Natural killer cell (primary cell): ENCODE results near the gene KHDC1. TPM values are rescaled to one million over a fixed set of nuclear protein-coding genes. Genes with fewer than 3 reads are reported as not detected.
"Not testable (repeated sequence)": the region's sequence is repeated elsewhere in the genome, so short reads cannot be mapped to it uniquely, and the experiment has no call there.

Experiments
- ATAC-seq, 3 donors: fragments of 150-1000 bp in 2 of 3; fragments of 200-7000 bp in 1 of 3; cut with Tn5 transposase; 1 replicate in 1 of 3; 2 replicates in 2 of 3; pipeline ENCODE4 v1.10.0; 2021; ENCODE audit warnings: mild to moderate bottlenecking in 2 of 3, moderate library complexity in 2 of 3
- DNase-seq, 2 donors: peaks; one replicate each; pipeline versions ENCODE4 v3.0.0 to v3.0.0-alpha.2; 2013 to 2021; ENCODE audit warnings: mixed read lengths in 1 of 2
- H3K27ac ChIP-seq: one replicate; pipeline ENCODE4 v1.5.1; 2013; ENCODE audit warnings: mild to moderate bottlenecking, low read length
- H3K27me3 ChIP-seq: one replicate; pipeline ENCODE4 v1.6.1; 2013; ENCODE audit warnings: low read length; ENCODE audit not compliant: control insufficient read depth, insufficient read depth
- H3K36me3 ChIP-seq: one replicate; pipeline ENCODE4 v1.6.1; 2013; ENCODE audit warnings: low read length; ENCODE audit not compliant: control insufficient read depth, insufficient read depth
- H3K4me1 ChIP-seq: one replicate; pipeline ENCODE4 v1.6.1; 2013; ENCODE audit warnings: low read length; ENCODE audit not compliant: control insufficient read depth, insufficient read depth
- H3K4me3 ChIP-seq: one replicate; pipeline ENCODE4 v1.5.1; 2013; ENCODE audit warnings: low read length
- H3K9me3 ChIP-seq: one replicate; pipeline ENCODE4 v1.6.1; 2013; ENCODE audit warnings: low read length; ENCODE audit not compliant: control insufficient read depth, insufficient read depth
- H3K27ac Mint-ChIP-seq, 2 donors: one replicate each; pipeline ENCODE4 v1.8.0; 2022; ENCODE audit warnings: mild to moderate bottlenecking in 2 of 2, mixed read lengths in 2 of 2, moderate library complexity in 1 of 2
- H3K27me3 Mint-ChIP-seq, 2 donors: one replicate each; pipeline ENCODE4 v1.8.0; 2022; ENCODE audit warnings: low read depth in 2 of 2, mixed read lengths in 2 of 2
- H3K36me3 Mint-ChIP-seq: one replicate; pipeline ENCODE4 v1.8.0; 2022; ENCODE audit warnings: mixed read lengths
- H3K4me1 Mint-ChIP-seq, 2 donors: one replicate each; pipeline ENCODE4 v1.8.0; 2022; ENCODE audit warnings: mixed read lengths in 2 of 2
- H3K4me3 Mint-ChIP-seq: one replicate; pipeline ENCODE4 v1.8.0; 2022; ENCODE audit warnings: mild to moderate bottlenecking, moderate library complexity, mixed read lengths
- H3K9me3 Mint-ChIP-seq, 2 donors: one replicate each; pipeline ENCODE4 v1.8.0; 2022; ENCODE audit warnings: mixed read lengths in 2 of 2
- CTCF ChIP-seq: fragments of 200-600 bp; IDR thresholded peaks from one replicate; pipeline ENCODE4 v1.8.0; 2022; ENCODE audit warnings: antibody characterized with exemption
- whole genome bisulfite sequencing: methylation state at CpG from one replicate; pipeline ENCODE4 v1.1.7; 2013; ENCODE audit warnings: missing lambda C conversion rate; ENCODE audit not compliant: insufficient coverage; 5-methylcytosine and 5-hydroxymethylcytosine counted together
- intact Hi-C: fragments of 100-400 bp; cut with micrococcal nuclease; formaldehyde crosslinking; loops from one replicate; pipeline ENCODE4 v1.14.2; 2022
- total RNA-seq, 4 donors: library from RNA; stranded (reverse); fragments of 120-200 nt in 1 of 4; gene quantifications; one replicate each; pipeline versions ENCODE4 v1.2.3 to v1.2.4, GENCODE V29; 2013 to 2022

KHDC1 gene
- total RNA-seq, 3 donors from 2014 or later (not counting 1 experiment from before 2014, with no cell fraction given): 1.8 to 4.1 (median 2.9) TPM

GRCh38 chr6:73200735-73201134 is 62.3 kb downstream of the KHDC1 start:
- Histone ChIP-seq H3K27me3 (no peaks in the 10 kb centered on the region), H3K36me3 (no peaks in the 10 kb centered on the region), H3K4me1 (no peaks in the 10 kb centered on the region), H3K9me3 (no peaks in the 10 kb centered on the region), H3K27ac (no peak overlapping the region), H3K4me3 (no peak overlapping the region)
- H3K27ac Mint-ChIP-seq: no peak overlapping the region
- H3K36me3 Mint-ChIP-seq: no peaks in the 10 kb centered on the region
- no peaks in the 10 kb centered on the region for H3K27me3 Mint-ChIP-seq
- no peaks in the 10 kb centered on the region for H3K9me3 Mint-ChIP-seq
- H3K4me1 Mint-ChIP-seq: no peaks in the 10 kb centered on the region
- DNase-seq: no peak
- no peak for TF ChIP-seq CTCF
- no peak overlapping the region for H3K4me3 Mint-ChIP-seq
- ATAC-seq: no peak
- intact Hi-C loops: no loop called here
- WGBS: 76% methylated on average over 4 of the region's 4 CpGs

GRCh38 chr6:73200247-73200646 is 62.7 kb downstream of the KHDC1 start:
- no peak for ATAC-seq

GRCh38 chr6:73194744-73195143 is 68.3 kb downstream of the KHDC1 start:
- DNase-seq: no peak
- intact Hi-C loops: no loop called here
- no peak for ATAC-seq
- Histone ChIP-seq H3K4me1 (no peaks in the 10 kb centered on the region), H3K36me3 (peaks cover 6% of the 10 kb centered on the region), H3K27ac (no peak overlapping the region), H3K9me3 (no peaks in the 10 kb centered on the region), H3K4me3 (no peak overlapping the region), H3K27me3 (no peaks in the 10 kb centered on the region)
- no peak for TF ChIP-seq CTCF
- no peaks in the 10 kb centered on the region for H3K4me1 Mint-ChIP-seq
- no peak overlapping the region for H3K27ac Mint-ChIP-seq
- no peaks in the 10 kb centered on the region for H3K36me3 Mint-ChIP-seq
- no peaks in the 10 kb centered on the region for H3K9me3 Mint-ChIP-seq
- H3K4me3 Mint-ChIP-seq: no peak overlapping the region
- no peaks in the 10 kb centered on the region for H3K27me3 Mint-ChIP-seq
- WGBS: 98% methylated on average over 7 of the region's 7 CpGs

More at GRCh38 chr6:73200247-73200646, 62.7 kb downstream of the KHDC1 start:
- Mint-ChIP-seq H3K4me3 (no peak overlapping the region), H3K27ac (no peak overlapping the region), H3K36me3 (no peaks in the 10 kb centered on the region), H3K27me3 (no peaks in the 10 kb centered on the region), H3K4me1 (no peaks in the 10 kb centered on the region), H3K9me3 (no peaks in the 10 kb centered on the region)
- H3K36me3 ChIP-seq: peaks cover 2% of the 10 kb centered on the region
- no peaks in the 10 kb centered on the region for H3K9me3 ChIP-seq
- no peak overlapping the region for H3K27ac ChIP-seq
- H3K4me3 ChIP-seq: no peak overlapping the region
- TF ChIP-seq CTCF: no peak
- no peaks in the 10 kb centered on the region for H3K4me1 ChIP-seq
- 100% methylated on average over 2 of the region's 3 CpGs for WGBS
- no peaks in the 10 kb centered on the region for H3K27me3 ChIP-seq
- intact Hi-C loops: no loop called here
- DNase-seq: no peak

GRCh38 chr6:73193302-73193701 is 69.7 kb downstream of the KHDC1 start:
- intact Hi-C loops, H3K4me3 ChIP-seq, H3K4me1 Mint-ChIP-seq, H3K27me3 ChIP-seq, H3K27ac Mint-ChIP-seq, DNase-seq, H3K36me3 ChIP-seq, H3K4me3 Mint-ChIP-seq, ATAC-seq, H3K9me3 Mint-ChIP-seq, H3K4me1 ChIP-seq, H3K9me3 ChIP-seq, H3K36me3 Mint-ChIP-seq, H3K27ac ChIP-seq, H3K27me3 Mint-ChIP-seq: not testable (repeated sequence)
- WGBS: 96% methylated on average over 3 of the region's 4 CpGs

Other genes starting within 250 kb of the KHDC1 start
- gene KHDC1L, start 37.7 kb downstream of the KHDC1 start, total RNA-seq: 1 to 10 TPM in 1 of 3 donors, under 1 TPM in 1, not detected in 1; 0.45 to 2.1 TPM
- gene DPPA5, start 91.1 kb upstream of the KHDC1 start, total RNA-seq: not detected
- not detected for gene KHDC3L, start 99.5 kb upstream of the KHDC1 start, total RNA-seq
- 1 to 10 TPM in 1 of 3 donors, under 1 TPM in 1, not detected in 1; 0.35 to 1.1 TPM for gene OOEP, start 106.7 kb upstream of the KHDC1 start, total RNA-seq
- 1 to 10 TPM in 2 of 3 donors, not detected in 1; 1.2 to 2.6 TPM for gene DDX43, start 131.6 kb upstream of the KHDC1 start, total RNA-seq
- 10 to 100 TPM; 15.5 to 17.8 (median 16.6) TPM for gene CGAS, start 189.1 kb upstream of the KHDC1 start, total RNA-seq
- gene MTO1, start 198.5 kb upstream of the KHDC1 start, total RNA-seq: 10 to 100 TPM; 37.8 to 46.1 (median 41.3) TPM